Tibial nerve (tissue), 4 donors: ENCODE results near the gene KAT2B.

Experiments used
- EP300 ChIP-seq, 2 donors: sonication (generic); formaldehyde crosslinking; IDR thresholded peaks; one replicate each; pipeline ENCODE4 v1.6.1; 2017; ENCODE audit warnings: antibody characterized with exemption in 2 of 2, mild to moderate bottlenecking in 1 of 2
- TF ChIP-seq, protein P1 (sequence below), 5 experiments: fragments of 200-600 bp in 3 of 5; fragments of 450-650 bp in 2 of 5; sonication (generic) in 3 of 5; IDR thresholded peaks; one replicate each; pipeline ENCODE4 v1.5.1; 2016 to 2019; ENCODE audit warnings: antibody characterized with exemption in 5 of 5, mild to moderate bottlenecking in 3 of 5, moderate library complexity in 2 of 5

DNA sequence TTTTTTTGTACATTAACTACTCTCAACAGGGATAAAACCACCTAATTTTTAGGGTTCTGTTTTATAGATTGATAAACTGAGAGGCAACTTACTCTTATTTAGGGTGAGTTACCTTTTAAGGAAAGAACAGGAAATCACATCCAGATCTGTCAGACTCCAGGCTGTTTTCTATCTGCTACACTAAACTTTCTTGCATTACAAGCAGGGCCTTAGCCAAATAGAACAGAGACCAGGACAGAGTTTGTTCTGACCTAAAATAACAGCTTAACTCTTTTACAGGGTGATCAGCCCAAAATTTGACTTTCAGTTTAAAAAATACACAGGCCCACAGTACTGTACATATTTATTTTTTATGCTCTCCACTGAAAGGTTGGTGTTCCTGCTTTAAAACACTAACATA, 107.1 kb downstream of the KAT2B start:
- TF ChIP-seq, protein P1, sequence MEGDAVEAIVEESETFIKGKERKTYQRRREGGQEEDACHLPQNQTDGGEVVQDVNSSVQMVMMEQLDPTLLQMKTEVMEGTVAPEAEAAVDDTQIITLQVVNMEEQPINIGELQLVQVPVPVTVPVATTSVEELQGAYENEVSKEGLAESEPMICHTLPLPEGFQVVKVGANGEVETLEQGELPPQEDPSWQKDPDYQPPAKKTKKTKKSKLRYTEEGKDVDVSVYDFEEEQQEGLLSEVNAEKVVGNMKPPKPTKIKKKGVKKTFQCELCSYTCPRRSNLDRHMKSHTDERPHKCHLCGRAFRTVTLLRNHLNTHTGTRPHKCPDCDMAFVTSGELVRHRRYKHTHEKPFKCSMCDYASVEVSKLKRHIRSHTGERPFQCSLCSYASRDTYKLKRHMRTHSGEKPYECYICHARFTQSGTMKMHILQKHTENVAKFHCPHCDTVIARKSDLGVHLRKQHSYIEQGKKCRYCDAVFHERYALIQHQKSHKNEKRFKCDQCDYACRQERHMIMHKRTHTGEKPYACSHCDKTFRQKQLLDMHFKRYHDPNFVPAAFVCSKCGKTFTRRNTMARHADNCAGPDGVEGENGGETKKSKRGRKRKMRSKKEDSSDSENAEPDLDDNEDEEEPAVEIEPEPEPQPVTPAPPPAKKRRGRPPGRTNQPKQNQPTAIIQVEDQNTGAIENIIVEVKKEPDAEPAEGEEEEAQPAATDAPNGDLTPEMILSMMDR (IDR thresholded peaks at IDR 0.05): no peak
- TF ChIP-seq EP300 (IDR thresholded peaks at IDR 0.05): no peak
